GM13977 (cell line): Measurements from ENCODE around the gene FERMT1.

Source experiments
- DNase-seq: peaks from one replicate; pipeline ENCODE4 v3.0.0; 2012; ENCODE audit warnings: low spot score
- in situ Hi-C: fragments of 300-500 bp; cut with MboI; formaldehyde crosslinking; loops from one replicate; pipeline ENCODE4 v1.12.0; 2022; ENCODE audit warnings: low sequenced_read_pairs, low pct_unique_long_range_greater_than_20kb, mixed read lengths, inconsistent platforms; ENCODE audit not compliant: unreplicated experiment
- TF ChIP-seq, protein P1 (sequence below): IDR thresholded peaks from 2 replicates; pipeline ENCODE4 v1.5.1; 2012; ENCODE audit warnings: mild to moderate bottlenecking, control low read depth; ENCODE audit not compliant: insufficient read depth; ENCODE audit errors: extremely low read depth, missing control alignments

The FERMT1 gene

DNA sequence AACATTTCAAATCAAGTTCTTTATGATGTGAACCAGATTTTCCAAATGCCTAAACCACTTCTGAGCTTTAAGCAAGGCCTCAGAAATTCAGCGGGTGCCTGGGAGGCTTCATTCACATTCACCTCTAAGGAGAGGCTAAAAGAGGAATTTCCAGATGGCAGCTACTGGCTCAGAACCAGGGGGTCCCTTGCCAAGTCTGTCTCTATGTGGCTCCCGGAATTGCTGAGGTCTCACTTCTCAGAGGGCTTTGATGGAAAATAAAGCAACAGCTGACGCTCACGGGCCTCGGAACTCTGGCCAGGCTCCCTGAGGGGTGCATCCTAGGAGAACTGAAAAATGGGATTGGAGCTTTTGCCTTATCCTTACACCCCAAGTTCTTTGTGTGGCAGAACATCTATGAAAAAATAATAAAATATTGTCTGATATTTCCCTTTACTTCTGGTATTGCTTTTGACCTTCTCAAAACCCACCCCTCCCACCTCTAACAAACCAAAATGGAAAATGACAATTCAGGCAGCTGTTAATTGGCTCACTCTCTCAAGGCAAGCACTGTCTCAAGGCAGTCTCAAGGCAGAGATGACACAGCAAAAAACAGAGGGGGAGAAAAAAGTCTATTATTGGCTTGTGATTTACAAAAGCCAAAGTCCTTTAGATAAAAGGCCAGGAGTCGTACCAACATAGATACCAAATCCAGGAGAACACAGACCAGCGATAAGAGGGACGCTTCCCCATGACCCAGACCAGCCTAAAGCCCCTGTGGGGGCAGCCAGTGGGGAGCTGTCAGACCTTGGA lies 47.2 kb downstream of the FERMT1 start:
- in situ Hi-C loops, result no loop called here
- TF ChIP-seq, protein P1, sequence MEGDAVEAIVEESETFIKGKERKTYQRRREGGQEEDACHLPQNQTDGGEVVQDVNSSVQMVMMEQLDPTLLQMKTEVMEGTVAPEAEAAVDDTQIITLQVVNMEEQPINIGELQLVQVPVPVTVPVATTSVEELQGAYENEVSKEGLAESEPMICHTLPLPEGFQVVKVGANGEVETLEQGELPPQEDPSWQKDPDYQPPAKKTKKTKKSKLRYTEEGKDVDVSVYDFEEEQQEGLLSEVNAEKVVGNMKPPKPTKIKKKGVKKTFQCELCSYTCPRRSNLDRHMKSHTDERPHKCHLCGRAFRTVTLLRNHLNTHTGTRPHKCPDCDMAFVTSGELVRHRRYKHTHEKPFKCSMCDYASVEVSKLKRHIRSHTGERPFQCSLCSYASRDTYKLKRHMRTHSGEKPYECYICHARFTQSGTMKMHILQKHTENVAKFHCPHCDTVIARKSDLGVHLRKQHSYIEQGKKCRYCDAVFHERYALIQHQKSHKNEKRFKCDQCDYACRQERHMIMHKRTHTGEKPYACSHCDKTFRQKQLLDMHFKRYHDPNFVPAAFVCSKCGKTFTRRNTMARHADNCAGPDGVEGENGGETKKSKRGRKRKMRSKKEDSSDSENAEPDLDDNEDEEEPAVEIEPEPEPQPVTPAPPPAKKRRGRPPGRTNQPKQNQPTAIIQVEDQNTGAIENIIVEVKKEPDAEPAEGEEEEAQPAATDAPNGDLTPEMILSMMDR, result no peak
- DNase-seq, result no peak

DNA sequence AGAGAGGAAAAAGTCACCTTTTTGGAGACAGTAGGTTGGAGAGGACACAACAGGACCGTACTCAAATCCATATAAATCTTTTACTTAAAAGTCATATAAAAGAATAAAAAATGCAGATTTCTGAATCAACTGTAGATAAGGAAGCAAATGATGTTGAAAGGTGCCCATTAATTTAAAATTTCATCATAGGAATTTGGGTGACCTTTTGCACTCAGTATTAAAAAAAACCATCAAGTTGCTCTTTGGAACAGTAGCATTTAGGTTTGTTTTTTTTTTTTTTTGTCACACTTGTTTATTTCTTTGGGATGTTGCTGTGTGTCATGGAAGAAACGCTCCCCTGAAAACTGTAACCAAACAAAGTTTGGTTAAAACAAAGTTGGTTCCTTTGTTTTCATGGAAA lies 48.0 kb downstream of the FERMT1 start:
- in situ Hi-C loops, result no loop called here
- TF ChIP-seq, protein P1, result no peak
- no peak for DNase-seq

DNA sequence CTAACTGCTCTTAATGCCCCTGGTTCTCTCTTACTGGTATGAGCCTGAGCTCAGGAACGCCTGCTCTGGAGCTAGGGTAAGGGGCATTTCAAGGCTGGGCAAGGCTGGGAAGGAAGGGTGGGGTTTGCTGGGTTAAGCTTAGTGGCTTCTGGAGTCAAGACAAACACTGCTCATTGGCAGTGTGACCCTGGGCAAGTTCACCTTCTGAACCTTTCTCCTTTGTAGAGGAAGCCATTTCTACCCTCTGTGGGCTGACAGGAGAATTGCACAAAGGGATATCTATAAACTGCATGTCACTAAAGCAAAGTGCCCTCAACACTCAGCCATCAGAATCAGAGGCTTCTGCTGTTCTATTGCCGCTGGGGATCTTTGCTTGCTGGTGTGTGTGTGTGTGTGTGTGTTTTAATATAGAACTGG lies 48.7 kb downstream of the FERMT1 start:
- peak; percentile 39 for DNase-seq
- in situ Hi-C loops, result no loop called here
- TF ChIP-seq, protein P1, result peak; percentile 42

DNA sequence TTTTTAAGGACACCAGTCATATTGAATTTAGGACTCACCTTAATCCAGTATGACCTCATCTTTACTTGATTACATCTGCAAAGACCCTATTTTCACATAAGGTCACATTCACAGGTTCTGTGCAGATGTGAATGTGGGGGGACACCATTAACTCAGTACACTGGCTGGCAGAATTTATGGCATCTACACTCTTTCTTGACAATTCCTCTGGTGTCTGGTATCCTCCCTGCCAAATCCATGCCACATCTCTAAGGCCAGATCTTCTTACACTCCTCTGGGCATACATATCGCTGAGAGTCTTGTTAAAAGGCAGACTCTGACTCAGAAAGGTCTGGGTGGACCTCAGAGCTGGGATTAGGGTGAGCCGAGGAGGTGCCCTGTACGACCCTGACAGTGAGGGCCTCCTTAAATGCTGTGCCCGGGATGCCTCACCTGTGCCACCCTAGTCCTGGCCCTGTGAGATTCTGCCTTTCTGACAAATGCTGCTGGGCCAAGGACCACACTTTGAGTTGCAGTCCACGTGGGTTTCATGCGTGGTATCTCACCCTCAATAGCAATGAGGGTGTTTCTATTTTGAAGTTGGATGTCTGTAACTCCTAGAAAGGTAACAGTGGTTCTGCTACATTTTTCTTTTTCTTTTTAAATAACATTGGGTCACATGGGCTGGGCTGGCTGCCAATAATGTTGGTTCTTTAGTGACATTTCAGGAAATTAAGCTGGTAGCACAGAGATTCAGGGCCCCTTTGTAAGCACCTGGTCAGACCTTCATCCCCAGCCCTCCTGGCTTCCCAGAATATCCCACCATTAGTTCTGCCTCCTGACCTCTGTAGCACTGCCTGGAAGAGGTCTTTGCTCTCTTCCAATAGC lies 51.8 kb downstream of the FERMT1 start:
- in situ Hi-C loops, result no loop called here
- DNase-seq, result no peak
- TF ChIP-seq, protein P1, result no peak

DNA sequence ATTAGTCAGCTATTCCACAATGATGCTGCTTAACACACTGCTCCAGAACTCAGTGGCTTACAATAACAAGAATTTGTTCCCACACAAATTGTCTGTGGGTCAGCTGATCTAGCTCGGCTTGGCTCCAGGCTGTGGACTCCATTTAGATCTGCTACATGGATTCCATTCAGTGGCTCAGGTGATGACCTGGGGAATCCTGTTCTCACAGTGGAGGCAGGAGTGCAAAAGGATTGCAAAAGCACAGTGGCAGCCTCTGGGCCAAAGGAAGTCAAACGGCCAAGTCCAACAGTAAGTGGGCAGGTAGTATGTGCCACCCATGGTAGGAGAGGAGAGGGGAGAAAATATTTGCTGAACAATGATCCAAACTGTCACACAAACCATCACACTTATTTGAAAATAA lies 53.2 kb downstream of the FERMT1 start:
- no peak for DNase-seq
- in situ Hi-C loops, result no loop called here
- TF ChIP-seq, protein P1, result no peak

DNA sequence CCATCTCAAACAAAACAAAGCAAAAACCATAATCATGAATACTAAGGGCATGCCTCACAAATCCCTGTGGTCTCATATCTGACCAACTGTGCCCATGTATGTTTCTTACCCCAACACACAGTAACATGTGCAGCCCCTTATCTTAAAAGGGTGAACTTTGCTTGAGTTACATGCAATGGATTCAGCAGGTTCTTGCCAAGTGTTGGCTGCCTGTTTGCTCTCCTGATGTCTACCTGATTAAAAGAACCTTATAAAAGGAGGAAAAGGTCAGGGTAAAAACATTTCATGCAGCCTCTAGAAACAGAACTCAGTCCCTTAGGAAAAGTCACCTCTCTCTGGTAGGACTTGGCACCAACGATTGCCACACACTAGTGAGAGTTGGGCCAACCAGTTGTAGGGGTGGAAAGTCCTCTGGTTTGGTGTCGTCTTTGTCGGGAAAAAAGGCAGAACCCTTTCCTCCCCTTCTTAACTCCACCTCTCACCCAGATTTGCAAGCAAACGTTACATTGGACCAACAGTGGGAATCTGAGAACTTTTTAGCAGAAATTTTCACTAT lies 55.0 kb downstream of the FERMT1 start:
- TF ChIP-seq, protein P1, result no peak
- in situ Hi-C loops, result no loop called here
- no peak for DNase-seq
